PFSK-1 (cell line): ENCODE data around the gene INTS14.

ENCODE experiments used
- FOXP2 ChIP-seq: optimal IDR thresholded peaks from 2 replicates; pipeline ENCODE3; 2011; ENCODE audit warnings: borderline replicate concordance, control low read depth, inconsistent platforms; ENCODE audit not compliant: insufficient read depth; ENCODE audit errors: extremely low read length, extremely low read depth
- POLR2AphosphoS5 ChIP-seq: IDR thresholded peaks from 2 replicates; pipeline ENCODE4 v1.6.1; 2012; ENCODE audit warnings: low read depth, mild to moderate bottlenecking, control low read depth, low read length, moderate library complexity
- REST ChIP-seq, 2 experiments: IDR thresholded peaks; 2 replicates each; pipeline versions ENCODE4 v1.6.1 to v1.8.0; 2011 to 2012; ENCODE audit warnings: low read depth in 2 of 2, low read length in 2 of 2, control low read depth in 1 of 2, inconsistent platforms in 1 of 2, mild to moderate bottlenecking in 1 of 2, moderate library complexity in 1 of 2; ENCODE audit not compliant: insufficient read depth in 1 of 2
- SIN3A ChIP-seq: IDR thresholded peaks from 2 replicates; pipeline ENCODE4 v1.6.1; 2012; ENCODE audit warnings: mild to moderate bottlenecking, low read length, moderate library complexity, borderline replicate concordance; ENCODE audit not compliant: insufficient read depth
- TAF1 ChIP-seq: IDR thresholded peaks from 2 replicates; pipeline ENCODE4 v1.6.1; 2012; ENCODE audit warnings: low read length, control low read depth, borderline replicate concordance; ENCODE audit not compliant: insufficient read depth

Gene INTS14

GRCh38 chr15:65650312-65651041 lies 39.5 kb upstream of the INTS14 start:
- TF ChIP-seq REST (IDR thresholded peaks at IDR 0.05; ENCODE audit: insufficient read depth in 1 of 2, low read depth in 2 of 2, low read length in 2 of 2): no peak
- TF ChIP-seq TAF1: no peak

- no peak for TF ChIP-seq SIN3A
- TF ChIP-seq REST (IDR thresholded peaks at IDR 0.05; ENCODE audit: insufficient read depth in 1 of 2, low read depth in 2 of 2, low read length in 2 of 2): no peak
Measured at GRCh38 chr15:65646486-65646885, 35.6 kb upstream of the INTS14 start.

DNA sequence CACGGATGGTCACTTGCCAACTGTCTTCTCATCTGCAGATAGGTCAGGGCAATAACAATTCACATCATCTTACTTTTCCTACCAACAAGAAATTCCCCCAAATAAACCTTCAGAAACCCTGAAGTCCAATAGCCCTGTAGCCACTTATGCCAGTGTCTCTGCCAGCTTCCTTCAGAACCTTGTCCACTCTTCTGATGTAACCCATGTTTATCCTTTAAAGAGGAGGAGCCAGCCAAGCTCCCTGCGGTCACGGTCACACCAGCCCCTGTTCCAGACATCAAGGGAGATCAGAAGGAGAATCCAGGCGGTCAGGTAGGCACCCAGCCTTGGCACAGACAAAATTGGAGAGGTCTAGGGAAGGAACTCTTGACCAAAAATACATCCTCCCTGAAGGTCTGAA lies 34.5 kb upstream of the INTS14 start:
- no peak for TF ChIP-seq REST (IDR thresholded peaks at IDR 0.05; ENCODE audit: insufficient read depth in 1 of 2, low read depth in 2 of 2, low read length in 2 of 2)
- TF ChIP-seq TAF1: no peak
- TF ChIP-seq FOXP2: no peak
- no peak for TF ChIP-seq POLR2AphosphoS5
- TF ChIP-seq SIN3A: no peak

GRCh38 chr15:65644282-65644681 lies 33.4 kb upstream of the INTS14 start:
- TF ChIP-seq REST (IDR thresholded peaks at IDR 0.05; ENCODE audit: insufficient read depth in 1 of 2, low read depth in 2 of 2, low read length in 2 of 2): no peak
- no peak for TF ChIP-seq TAF1
- TF ChIP-seq FOXP2: no peak
- TF ChIP-seq POLR2AphosphoS5: no peak
- TF ChIP-seq SIN3A: no peak

DNA sequence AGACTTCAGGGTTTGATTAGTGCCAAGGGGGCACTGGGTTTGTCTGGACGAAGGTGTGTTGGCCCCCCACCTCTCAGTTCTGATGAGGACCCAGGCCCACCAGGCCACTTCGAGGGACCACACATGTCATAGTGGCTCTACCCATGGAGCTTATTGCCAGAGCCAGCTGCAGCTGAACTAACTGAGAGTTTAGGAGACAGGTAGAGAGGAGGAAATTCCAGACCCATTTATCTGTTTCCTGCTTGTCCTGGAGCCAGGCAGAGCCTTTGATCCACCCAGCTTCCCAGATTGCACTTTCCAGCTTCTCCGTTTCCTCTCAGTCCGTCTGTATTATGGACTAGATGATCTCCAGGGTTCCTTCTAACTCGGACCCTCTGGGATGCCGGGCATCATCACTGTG lies 31.7 kb upstream of the INTS14 start:
- TF ChIP-seq TAF1 (no peak), REST (IDR thresholded peaks at IDR 0.05; ENCODE audit: insufficient read depth in 1 of 2, low read depth in 2 of 2, low read length in 2 of 2) (no peak), FOXP2 (no peak), POLR2AphosphoS5 (no peak)
